ENCODE measurements around the gene PTGS2. TPM values are rescaled to one million over a fixed set of nuclear protein-coding genes. Genes with fewer than 3 reads are reported as not detected.

The PTGS2 gene
- total RNA-seq, 6 experiments from 2014 or later, result 0.09 to 3.0 (median 0.42) TPM

GRCh38 chr1:186636786-186637185 is 43.4 kb downstream of the PTGS2 start:
- no peak overlapping the region for H3K27ac ChIP-seq
- H3K9me3 ChIP-seq, result no peaks in the 10 kb centered on the region
- H3K27me3 ChIP-seq, result no peaks in the 10 kb centered on the region
- no peaks in the 10 kb centered on the region for H3K36me3 ChIP-seq
- ATAC-seq (no peak), DNase-seq (no peak)
- WGBS (ENCODE audit: insufficient coverage, low coverage, low lambda C conversion rate, missing lambda C conversion rate), result 48% methylated on average over 2 of the region's 2 CpGs
- TF ChIP-seq CTCF (IDR thresholded peaks at IDR 0.05) (no peak), POLR2A (IDR thresholded peaks at IDR 0.05) (no peak)
- intact Hi-C loops (cut with DNase I), result no loop called here
- H3K4me1 ChIP-seq, result no peaks in the 10 kb centered on the region
- H3K4me3 ChIP-seq, result no peak overlapping the region

GRCh38 chr1:186634511-186634910 is 45.7 kb downstream of the PTGS2 start:
- 78% methylated on average over 2 of the region's 2 CpGs for WGBS (ENCODE audit: insufficient coverage, low coverage, low lambda C conversion rate, missing lambda C conversion rate)
- H3K27ac ChIP-seq, result no peak overlapping the region
- H3K27me3 ChIP-seq, result no peaks in the 10 kb centered on the region
- no peak overlapping the region for H3K4me3 ChIP-seq
- no peaks in the 10 kb centered on the region for H3K36me3 ChIP-seq
- no peak for TF ChIP-seq CTCF (IDR thresholded peaks at IDR 0.05)
- TF ChIP-seq POLR2A (IDR thresholded peaks at IDR 0.05), result no peak
- no peaks in the 10 kb centered on the region for H3K9me3 ChIP-seq
- intact Hi-C loops (cut with DNase I), result no loop called here
- ATAC-seq (no peak), DNase-seq (no peak)
- H3K4me1 ChIP-seq, result no peaks in the 10 kb centered on the region

GRCh38 chr1:186633116-186633515 is 47.1 kb downstream of the PTGS2 start:
- no peak for ATAC-seq
- intact Hi-C loops (cut with DNase I), result no loop called here
- no peaks in the 10 kb centered on the region for H3K9me3 ChIP-seq
- no peak for TF ChIP-seq CTCF (IDR thresholded peaks at IDR 0.05)
- no peak for TF ChIP-seq POLR2A (IDR thresholded peaks at IDR 0.05)
- WGBS (ENCODE audit: insufficient coverage, low coverage, low lambda C conversion rate, missing lambda C conversion rate), result 89% methylated on average over 1 of the region's 1 CpG
- no peaks in the 10 kb centered on the region for H3K4me1 ChIP-seq
- DNase-seq, result no peak
- no peak overlapping the region for H3K4me3 ChIP-seq
- no peaks in the 10 kb centered on the region for H3K36me3 ChIP-seq
- H3K27me3 ChIP-seq, result no peaks in the 10 kb centered on the region
- H3K27ac ChIP-seq, result no peak overlapping the region

GRCh38 chr1:186629341-186629740 is 50.9 kb downstream of the PTGS2 start:
- ATAC-seq, result no peak
- Histone ChIP-seq H3K4me1 (no peaks in the 10 kb centered on the region), H3K9me3 (no peaks in the 10 kb centered on the region), H3K27me3 (no peaks in the 10 kb centered on the region), H3K4me3 (no peak overlapping the region), H3K27ac (no peak overlapping the region), H3K36me3 (no peaks in the 10 kb centered on the region)
- WGBS (ENCODE audit: insufficient coverage, low coverage, low lambda C conversion rate, missing lambda C conversion rate), result 91% methylated on average over 1 of the region's 1 CpG
- intact Hi-C loops (cut with DNase I), result no loop called here
- DNase-seq, result no peak
- TF ChIP-seq CTCF (IDR thresholded peaks at IDR 0.05) (no peak), POLR2A (IDR thresholded peaks at IDR 0.05) (no peak)

- Histone ChIP-seq H3K27ac (no peak overlapping the region), H3K36me3 (no peaks in the 10 kb centered on the region), H3K4me1 (no peaks in the 10 kb centered on the region), H3K4me3 (no peak overlapping the region), H3K9me3 (no peaks in the 10 kb centered on the region), H3K27me3 (no peaks in the 10 kb centered on the region)
- ATAC-seq, result no peak
- DNase-seq, result no peak
- TF ChIP-seq POLR2A (IDR thresholded peaks at IDR 0.05) (no peak), CTCF (IDR thresholded peaks at IDR 0.05) (no peak)
- intact Hi-C loops (cut with DNase I), result no loop called here
These were observed 51.3 kb downstream of the PTGS2 start for GRCh38 chr1:186628910-186629309.
